Hematopoietic multipotent progenitor cell treated with erythropoietin and hydrocortisone succinate and interleukin-3 and kit ligand, for 6 days (in vitro differentiated cells): Measurements from ENCODE around the gene SNX14.
"Not testable (repeated sequence)": the region's sequence is repeated elsewhere in the genome, so short reads cannot be mapped to it uniquely, and the experiment has no call there.

Source experiments
- DNase-seq: peaks from one replicate; pipeline ENCODE4 v3.0.0-alpha.2; 2015

The SNX14 gene, protein sequence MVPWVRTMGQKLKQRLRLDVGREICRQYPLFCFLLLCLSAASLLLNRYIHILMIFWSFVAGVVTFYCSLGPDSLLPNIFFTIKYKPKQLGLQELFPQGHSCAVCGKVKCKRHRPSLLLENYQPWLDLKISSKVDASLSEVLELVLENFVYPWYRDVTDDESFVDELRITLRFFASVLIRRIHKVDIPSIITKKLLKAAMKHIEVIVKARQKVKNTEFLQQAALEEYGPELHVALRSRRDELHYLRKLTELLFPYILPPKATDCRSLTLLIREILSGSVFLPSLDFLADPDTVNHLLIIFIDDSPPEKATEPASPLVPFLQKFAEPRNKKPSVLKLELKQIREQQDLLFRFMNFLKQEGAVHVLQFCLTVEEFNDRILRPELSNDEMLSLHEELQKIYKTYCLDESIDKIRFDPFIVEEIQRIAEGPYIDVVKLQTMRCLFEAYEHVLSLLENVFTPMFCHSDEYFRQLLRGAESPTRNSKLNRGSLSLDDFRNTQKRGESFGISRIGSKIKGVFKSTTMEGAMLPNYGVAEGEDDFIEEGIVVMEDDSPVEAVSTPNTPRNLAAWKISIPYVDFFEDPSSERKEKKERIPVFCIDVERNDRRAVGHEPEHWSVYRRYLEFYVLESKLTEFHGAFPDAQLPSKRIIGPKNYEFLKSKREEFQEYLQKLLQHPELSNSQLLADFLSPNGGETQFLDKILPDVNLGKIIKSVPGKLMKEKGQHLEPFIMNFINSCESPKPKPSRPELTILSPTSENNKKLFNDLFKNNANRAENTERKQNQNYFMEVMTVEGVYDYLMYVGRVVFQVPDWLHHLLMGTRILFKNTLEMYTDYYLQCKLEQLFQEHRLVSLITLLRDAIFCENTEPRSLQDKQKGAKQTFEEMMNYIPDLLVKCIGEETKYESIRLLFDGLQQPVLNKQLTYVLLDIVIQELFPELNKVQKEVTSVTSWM

DNA sequence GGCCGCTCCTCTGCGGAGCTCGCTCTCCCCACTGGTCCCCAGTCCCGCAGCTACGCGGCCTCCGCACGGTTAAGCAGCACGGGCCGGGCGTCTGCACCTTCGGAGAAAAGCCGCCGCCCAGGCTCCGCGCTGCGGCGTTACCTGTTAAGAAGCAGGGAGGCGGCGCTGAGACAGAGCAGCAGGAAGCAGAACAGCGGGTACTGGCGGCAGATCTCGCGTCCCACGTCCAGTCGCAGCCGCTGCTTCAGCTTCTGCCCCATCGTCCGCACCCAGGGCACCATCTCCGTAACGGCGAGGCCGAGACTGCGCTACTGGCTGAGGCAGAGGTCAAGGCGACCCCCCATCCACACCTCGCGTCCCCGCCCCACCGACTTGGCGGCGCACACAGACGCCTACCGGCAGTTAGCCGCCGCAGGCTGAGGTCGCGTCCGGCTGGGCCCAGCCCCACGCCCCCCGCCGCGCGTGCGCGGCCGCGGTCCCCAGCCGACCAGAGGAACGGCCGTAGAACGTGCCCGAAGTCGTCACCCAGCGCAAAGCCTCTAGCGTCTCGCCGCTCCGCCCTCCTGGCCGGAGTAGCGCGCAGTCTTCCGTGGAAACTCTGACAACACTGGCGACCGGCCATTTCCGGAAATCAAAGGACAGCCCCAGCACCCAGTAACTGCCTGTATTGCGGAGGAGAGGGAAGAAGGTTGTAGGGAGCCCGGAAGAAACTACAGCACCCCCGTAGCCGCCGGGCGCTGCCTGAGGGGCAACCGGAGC is at the start of gene SNX14:
Gene SNX14 (minus strand): TSS at position 421 of the 759 bp plus-strand sequence. CDS start 140 bp downstream, at position 281.
- peak; percentile 96 for DNase-seq

DNA sequence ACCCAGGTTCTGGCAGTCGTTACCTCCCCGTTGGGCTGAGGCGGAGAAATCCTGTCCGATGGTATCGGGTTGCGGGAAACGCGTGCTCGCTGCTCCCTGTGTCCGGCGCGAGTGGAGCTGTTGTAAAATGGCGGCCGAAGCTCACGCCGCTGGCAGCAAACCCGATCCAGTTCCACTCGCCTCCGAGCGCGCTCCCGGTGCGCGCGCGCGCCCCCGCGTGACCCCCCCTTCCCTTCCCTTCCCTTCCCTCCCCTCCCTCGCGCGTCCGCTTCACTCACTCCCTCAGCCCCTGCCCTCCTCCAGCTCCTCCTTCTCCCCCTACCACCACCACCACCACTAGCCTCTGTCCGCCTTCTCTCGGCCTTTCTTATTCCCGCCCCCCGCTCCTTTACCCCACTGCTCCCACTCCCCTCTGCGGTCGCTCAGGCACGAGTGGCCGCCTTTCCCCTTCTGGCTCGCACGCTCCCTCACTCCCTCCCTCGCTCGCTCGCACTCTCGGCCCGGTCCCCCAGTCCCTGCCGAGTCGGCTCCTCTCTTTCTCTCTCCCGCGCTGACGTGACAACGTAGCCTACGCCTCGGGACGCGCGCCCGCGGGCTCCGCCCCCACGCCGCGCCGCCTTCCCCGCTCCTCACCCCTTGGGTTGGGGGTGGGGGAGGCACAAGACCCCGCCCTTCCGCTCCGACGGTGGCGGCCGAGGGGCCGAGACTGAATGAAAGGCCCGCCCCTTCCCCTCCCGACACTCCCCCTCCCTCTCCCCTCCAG is 49.3 kb upstream of the SNX14 start, which contains the start of gene SYNCRIP:
Gene SYNCRIP (minus strand): TSS at position 113 of the 763 bp plus-strand sequence. CDS start 1,447 bp downstream, outside the sequence.
- peak; percentile 99 for DNase-seq

DNA sequence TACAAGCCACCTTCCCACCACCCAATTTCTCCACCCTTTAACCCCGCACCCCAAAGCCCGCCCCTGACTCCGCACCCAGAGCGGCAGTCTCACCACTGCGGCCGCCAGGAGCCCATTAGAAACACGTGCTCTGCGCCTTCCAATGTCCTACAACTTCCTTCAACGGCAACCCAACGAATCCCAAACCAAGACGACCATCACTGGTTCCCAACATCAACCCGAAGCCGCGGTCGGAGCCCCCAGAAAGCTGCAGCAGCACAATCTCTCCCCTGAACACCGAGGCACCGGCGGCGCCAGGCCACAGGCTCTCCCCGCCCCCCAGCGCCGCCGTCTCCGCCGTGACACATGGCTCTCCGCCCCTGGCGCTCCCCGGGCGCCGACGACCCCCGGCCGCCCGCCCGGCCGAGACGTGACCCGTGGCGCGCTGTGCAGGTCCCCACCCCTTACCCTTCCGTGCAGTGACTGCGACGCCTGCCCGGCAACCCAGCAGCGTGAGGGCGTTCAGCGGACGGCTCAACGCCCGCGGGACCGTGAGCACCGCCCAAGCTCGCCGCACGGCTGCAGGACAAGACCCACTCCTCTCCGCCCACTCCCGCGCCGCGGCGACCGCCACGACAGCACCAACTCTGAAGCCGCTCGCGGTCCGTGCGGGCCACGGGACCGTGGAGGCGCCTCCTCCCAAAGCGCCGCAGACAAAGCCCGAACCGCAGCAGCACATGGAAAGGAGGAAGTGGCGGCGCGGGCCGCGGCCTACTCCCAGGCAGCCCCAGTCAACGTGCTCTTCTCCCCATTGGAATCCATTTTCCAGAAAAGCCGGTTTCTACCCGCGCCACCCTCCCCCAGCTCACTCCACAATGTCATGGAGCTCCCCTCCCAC is 48.5 kb upstream of the SNX14 start:
- DNase-seq, result peak; percentile 78

DNA sequence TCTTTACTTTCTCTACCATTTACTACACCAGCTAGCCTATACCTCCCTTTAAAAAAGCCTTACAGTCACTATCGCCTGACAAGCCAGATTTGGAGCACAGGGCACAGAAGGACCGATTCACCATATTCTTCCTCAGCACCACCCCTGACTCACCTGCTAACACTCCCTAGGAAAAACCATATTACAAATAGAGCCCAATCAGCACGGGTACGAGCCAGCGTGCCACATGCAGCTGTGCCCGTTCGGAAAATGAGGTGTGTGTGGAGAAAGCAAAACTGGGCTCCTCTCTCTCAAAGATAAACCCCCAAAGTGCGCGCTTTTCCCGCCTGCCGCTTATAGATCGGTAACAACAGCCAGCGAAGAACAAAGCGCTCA is 47.9 kb upstream of the SNX14 start:
- no peak for DNase-seq

DNA sequence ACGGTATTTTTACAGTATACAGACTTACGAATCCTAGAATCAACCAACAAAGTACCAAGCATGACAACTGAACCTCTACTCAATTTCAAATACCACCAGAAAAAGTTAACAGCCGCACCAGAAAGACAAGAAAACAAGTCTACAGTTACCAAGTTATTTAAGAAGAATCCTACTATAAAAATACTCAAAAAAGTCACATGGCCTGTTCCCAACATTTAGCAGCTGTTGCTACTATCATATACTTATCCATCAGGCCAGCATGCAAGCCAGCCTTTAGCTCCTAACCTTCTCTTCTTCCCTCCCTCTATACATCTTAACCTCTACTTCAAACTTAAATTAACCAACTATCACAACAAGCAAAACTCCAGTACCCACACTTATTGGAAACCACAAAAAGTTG is 47.2 kb upstream of the SNX14 start:
- peak; percentile 40 for DNase-seq

DNA sequence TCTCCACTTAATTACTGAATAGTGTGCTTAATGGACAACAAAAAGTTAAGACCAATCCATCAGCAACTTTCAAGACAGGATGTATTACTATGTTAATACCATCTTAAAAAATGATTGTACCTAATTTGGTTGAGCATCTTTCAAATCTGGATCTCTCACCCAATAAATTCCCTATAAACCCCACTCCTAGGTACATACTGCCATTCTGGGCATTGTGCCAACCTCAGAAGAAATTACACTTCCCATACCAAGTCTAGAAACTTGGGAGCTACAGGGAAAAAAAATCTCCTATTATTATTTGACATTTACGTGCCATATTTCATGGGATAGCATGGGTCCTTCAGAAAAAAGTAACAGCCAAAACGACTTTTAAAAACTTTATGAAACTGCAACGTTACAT is 43.9 kb upstream of the SNX14 start:
- peak; percentile 30 for DNase-seq

DNA sequence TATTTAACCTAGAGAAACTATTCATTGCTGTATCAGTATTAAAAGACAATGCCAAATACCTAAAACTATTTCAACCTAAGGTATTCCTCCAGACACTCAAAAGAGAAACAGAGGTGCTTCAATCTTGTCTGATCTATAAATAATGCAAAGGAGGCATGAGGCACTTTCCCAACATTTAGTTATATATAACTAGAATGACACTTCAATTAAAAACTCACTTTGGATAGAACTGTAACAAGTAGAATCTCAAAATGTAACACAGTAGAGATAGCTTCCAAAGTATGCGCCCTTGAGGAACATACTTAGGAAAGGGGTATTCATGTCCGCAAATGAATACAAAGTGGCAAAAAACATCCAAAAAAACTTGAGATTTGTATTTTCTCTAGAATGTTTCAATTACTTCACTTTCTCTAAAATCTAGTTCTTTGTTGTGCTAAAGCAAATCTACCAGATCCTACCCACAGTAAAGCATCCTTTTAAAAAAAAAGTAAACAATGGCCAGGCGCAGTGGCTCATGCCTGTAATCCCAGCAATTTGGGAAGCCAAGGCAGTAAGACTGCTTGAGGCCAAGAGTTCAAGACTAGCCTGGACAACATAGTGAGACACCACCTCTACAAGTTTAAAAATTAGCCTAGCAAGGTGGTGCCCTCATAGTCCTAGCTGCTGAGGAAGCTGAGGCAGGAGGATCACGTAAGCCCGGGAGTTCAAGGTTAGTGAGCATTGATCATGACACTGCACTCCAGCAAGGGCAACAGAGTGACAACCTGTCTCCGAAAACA is 38.7 kb upstream of the SNX14 start:
- DNase-seq, result no peak

DNA sequence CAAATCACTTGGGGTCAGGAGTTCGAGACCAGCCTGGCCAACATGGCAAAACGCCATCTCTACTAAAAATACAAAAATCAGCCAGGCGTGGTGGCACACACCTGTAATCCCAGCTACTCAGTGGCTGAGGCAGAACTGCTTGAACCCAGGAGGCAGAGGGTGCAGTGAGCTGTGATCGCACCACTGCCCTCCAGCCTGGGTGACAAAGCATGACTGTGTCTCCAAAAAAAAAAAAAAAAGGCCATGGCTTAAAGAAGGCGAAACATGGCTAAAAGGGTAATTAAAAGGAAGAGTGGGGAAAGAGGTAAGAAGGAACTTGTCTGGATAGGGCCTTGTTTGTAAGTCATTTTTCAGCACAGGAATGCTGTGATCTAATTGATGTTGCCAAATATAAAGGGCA is 37.5 kb upstream of the SNX14 start:
- not testable (repeated sequence) for DNase-seq

DNA sequence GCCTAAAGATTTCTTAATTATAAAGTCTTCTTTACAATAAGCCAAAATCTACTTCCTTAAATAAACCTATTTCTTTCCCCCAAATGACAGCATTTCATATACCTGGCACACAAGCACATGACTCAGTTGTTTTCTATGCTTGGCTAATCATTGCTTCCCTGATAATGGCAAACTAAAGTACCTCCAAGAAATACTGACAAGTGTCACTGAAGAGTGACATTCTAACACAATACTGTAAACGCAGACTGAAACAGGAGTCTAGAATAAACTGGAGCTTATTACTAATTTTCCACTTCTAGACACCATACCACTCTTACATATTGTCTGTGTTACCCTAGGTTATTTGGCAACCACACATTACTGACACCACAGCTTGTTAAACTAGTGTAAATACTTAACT is 34.7 kb upstream of the SNX14 start:
- no peak for DNase-seq

DNA sequence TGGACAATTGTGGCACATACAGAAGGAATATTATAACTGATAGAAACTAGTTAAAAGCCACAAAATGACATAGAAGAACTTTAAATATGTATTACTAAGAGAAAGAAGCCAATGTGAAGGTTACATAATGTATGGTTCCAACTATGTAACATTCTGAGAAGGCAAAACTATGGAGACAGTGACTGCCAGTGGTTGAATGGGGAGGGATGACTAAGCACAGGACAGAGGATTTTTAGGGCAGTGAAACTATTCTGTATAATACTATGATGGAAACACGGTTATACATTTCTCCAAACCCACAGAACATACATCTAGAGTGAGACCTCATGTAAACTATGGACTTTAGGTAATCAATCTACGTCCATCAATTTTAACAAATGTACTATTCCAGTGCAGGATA is 26.6 kb upstream of the SNX14 start:
- DNase-seq, result no peak

DNA sequence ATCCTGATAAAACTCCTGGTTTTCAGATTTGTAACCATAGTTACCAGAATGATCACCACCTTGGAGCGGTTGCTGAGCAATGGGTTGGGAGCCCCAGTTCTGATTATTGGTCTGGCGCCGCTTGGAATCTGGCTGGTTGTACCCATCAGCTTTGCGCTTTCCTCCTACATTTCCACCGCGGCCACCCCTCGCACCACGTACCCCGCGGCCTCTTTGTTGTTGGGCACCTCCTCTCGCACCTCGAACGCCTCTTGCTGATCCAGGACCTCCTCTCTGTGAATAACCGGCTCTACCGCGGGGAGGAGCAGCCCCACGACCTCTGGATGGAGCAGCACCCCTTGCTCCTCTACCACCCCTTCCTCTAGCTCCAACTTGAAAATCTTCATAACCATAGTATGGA is 21.1 kb upstream of the SNX14 start:
- DNase-seq, result no peak

DNA sequence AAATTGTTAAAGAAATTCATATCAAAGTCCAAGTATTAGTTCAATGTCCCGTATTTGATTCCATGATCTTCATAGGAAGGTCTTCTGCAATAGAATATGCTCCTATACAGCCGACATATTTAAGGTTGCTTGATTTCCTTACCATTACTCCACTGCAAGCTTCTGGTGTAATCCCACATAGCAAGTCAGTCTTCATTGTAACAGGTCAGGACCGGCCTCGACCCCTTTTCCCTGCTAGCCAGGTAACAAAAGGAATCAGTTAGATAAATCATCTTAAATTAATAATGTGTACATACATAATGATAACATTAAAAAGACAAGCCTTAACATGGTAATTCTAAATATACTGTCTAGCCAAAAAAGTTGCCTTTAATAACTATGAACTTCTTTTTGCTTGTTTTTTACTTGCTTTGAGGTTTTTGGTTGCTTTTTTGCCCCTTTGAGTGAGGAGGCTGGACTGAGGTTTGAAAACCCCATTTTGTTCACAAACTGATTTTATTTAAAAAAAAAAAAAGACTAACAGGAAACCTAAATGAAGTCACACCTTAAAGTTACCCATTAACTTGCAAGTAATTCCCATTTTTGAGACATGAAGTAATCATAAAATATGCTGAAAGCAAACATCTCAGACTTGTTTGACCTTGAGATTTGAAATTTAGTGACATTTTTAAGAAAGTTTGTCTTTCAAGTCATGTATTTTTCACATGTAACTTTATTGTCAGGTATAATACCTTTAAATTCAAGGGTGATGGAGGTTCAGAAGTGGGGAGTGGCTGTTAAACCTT is 19.2 kb upstream of the SNX14 start:
- no peak for DNase-seq

DNA sequence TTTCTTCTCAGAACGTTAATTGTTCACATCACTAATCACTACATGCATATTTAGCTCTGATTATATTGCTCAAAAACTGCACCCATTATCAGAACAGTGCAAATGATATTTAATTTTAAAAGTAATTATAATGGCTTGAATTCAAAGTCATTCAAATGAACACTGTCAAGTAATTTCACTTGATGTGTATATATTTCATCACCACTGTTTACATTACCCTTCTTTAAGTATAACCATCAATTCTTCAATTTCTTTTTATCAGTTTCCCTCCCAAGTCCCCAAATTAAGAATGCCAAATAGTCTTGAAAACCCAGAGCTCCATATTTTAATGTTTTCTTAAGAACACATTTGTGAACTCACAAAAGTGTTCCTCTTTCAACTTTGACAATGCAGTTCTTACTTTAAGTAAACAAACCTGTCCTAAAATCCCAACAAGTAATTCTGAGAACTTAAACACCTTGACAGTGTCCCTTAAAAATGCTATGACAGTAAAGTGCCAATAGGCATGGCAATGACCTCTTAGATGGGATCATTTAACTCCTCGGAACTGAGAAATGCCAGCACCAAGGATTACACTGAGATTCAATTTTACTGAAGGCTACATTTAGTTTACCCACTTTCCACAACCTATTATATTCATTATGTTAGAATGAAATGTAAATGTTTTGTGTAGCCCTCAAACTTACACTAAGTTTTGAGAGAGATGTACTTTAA is 16.7 kb upstream of the SNX14 start:
- DNase-seq, result no peak

DNA sequence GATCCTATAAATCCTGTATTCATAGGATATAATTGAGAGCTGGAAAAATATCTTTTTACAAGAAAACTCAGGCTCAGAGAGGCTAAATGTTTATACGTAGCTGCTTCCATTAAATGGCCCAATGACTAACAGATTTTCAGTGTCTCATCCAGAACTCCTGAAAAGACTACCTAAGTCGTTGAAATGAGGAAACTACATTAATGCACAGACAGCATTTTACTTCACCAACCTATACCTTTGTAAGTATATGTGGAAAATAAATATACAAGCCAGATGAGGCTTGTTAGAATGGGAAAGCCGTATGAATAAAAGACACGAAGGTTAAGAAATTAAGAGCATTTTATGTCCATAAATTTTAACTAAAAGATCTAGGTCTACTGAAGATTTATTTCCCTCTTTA is 8.4 kb upstream of the SNX14 start:
- DNase-seq, result no peak

DNA sequence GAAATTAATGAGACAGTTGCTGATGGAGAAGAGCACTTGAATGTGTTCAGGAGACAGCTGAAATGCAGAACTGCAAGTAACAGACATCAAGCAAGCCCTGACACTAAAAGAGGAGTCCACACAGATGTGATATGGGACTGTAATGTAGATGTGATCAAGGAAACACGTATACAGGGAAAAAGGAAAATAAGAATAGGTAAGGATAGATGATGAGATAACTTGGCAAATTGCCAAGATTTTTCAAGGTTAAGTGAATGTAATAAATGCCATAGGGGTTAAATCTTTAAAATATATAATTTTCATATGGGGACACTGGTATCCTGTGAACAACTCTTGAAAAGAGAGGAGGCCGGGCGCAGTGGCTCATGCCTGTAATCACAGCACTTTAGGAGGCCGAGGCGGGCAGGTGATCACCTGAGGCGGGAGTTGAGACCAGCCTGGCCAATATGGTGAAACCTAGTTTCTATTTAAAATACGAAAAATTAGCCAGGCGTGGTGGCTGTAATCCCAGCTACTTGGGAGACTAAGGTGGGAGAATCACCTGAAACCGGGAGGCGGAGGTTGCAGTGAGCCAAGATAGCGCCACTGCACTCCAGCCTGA is 7.2 kb upstream of the SNX14 start:
- DNase-seq, result no peak

DNA sequence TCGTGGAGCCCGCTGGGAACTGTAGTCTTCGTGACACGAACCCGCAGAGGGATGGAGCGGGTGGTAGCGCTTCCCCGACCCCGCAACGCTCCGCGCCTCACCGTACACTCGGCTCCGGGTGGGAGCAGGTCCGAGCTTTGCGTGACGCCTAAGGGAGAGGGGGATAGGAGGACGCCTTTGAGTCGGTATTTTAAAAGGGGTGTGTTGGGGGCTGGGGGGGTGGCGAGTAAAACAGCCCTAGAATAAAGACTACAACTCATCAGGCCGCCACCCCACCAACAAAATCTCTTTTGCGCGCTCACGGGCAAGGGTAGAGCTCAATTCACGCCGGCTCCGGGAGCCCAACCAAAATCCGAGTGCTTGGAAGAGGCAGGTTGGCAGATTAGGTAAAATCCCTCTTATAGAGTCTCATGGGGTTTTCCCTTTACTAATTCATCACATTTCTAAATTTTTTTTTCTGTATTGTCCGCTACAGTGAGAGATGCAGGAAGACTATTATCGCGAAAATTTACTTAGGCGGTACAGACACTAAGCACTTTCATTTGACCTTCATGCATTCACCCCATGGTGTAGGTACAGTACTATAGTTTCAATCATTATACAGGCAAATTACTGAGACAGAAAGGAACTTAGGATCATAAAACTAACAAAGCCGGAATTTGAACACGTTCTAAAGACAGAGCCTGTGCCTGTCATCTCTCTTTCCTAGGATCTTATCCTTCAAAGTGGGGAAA is 706 bp upstream of the SNX14 start:
- DNase-seq, result peak; percentile 43

DNA sequence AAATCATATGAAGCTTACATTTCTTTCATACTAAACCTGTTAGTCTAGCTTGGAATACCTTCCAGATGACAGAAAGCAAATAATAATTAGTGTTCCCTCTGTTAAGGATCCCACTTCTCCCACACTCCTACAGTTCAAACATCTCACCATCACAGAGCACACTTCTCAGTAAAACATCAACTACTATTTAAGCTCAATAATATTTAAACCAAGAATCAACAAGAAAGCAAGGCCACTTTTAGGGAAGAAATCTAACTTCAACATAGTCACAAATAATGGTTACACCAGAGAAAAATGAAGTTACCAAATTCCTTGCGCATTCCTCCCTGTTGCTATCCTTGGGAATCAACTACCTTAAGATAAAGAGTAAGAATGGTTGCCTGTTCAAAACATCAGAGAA is 1.6 kb downstream of the SNX14 start:
- DNase-seq, result no peak

DNA sequence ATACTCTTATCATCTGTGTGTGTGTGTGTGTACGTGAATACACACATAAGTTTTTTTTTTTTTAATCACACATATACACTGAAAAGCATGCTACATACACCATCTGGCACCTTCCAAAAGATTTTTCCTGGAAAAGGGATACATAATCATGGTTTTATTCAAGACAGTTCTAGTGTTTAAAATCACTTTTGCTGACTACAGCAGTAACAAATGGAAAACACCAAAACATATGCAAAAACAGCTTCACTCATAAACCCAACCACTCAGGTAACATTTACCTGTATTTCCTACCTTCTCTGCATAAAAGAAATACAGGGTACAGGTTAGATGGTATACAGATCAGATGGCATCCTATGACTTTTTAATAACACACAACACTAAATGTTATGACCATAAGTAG is 2.5 kb downstream of the SNX14 start:
- DNase-seq, result no peak
